ENCODE measurements around the gene IL34. TPM values are rescaled to one million over a fixed set of nuclear protein-coding genes. Genes with fewer than 3 reads are reported as not detected.

The IL34 gene
- total and polyA plus RNA-seq, 2 donors from 2014 or later = 5.9 to 7.4 TPM

- Histone ChIP-seq H3K27ac (ENCODE audit: low read depth in 2 of 2, low read length in 2 of 2) (no peak overlapping the region), H3K9me3 (ENCODE audit: control insufficient read depth in 2 of 3, insufficient read depth in 1 of 3, low read length in 3 of 3) (no peaks in the 10 kb centered on the region), H3K27me3 (ENCODE audit: control insufficient read depth, insufficient read depth, low read length) (no peaks in the 10 kb centered on the region), H3K4me1 (ENCODE audit: control insufficient read depth in 2 of 3, insufficient read depth in 2 of 3, low read depth in 1 of 3, low read length in 3 of 3) (peaks cover 0 to 5% (median 0%) of the 10 kb centered on the region in 3 donors), H3K9ac (ENCODE audit: low read length in 3 of 3) (no peak overlapping the region), H3K36me3 (ENCODE audit: control insufficient read depth in 2 of 3, insufficient read depth in 3 of 3, low read length in 3 of 3) (no peaks in the 10 kb centered on the region), H3K4me3 (ENCODE audit: low read length in 3 of 3) (no peak overlapping the region)
- DNase-seq = no peak
- intact Hi-C loops (cut with DNase I) = loop anchor here (10.0 kb wide), 1 partner anchor 124 kb away; no protein-coding TSS in a partner anchor
- no peak for FAIRE-seq
- TF ChIP-seq, protein P1, sequence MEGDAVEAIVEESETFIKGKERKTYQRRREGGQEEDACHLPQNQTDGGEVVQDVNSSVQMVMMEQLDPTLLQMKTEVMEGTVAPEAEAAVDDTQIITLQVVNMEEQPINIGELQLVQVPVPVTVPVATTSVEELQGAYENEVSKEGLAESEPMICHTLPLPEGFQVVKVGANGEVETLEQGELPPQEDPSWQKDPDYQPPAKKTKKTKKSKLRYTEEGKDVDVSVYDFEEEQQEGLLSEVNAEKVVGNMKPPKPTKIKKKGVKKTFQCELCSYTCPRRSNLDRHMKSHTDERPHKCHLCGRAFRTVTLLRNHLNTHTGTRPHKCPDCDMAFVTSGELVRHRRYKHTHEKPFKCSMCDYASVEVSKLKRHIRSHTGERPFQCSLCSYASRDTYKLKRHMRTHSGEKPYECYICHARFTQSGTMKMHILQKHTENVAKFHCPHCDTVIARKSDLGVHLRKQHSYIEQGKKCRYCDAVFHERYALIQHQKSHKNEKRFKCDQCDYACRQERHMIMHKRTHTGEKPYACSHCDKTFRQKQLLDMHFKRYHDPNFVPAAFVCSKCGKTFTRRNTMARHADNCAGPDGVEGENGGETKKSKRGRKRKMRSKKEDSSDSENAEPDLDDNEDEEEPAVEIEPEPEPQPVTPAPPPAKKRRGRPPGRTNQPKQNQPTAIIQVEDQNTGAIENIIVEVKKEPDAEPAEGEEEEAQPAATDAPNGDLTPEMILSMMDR (IDR thresholded peaks at IDR 0.05; ENCODE audit: borderline replicate concordance, extremely low read depth, insufficient read depth) = no peak
Measured at GRCh38 chr16:70658921-70659320, 12.6 kb downstream of the IL34 start.

GRCh38 chr16:70659546-70659945 is 13.2 kb downstream of the IL34 start:
- no peak overlapping the region for H3K4me3 ChIP-seq (ENCODE audit: low read length in 3 of 3)
- peaks cover 0 to 3% (median 0%) of the 10 kb centered on the region in 3 donors for H3K36me3 ChIP-seq (ENCODE audit: control insufficient read depth in 2 of 3, insufficient read depth in 3 of 3, low read length in 3 of 3)
- H3K27me3 ChIP-seq (ENCODE audit: control insufficient read depth, insufficient read depth, low read length) = no peaks in the 10 kb centered on the region
- FAIRE-seq = no peak
- no peak overlapping the region for H3K9ac ChIP-seq (ENCODE audit: low read length in 3 of 3)
- no peaks in the 10 kb centered on the region for H3K9me3 ChIP-seq (ENCODE audit: control insufficient read depth in 2 of 3, insufficient read depth in 1 of 3, low read length in 3 of 3)
- no peak for DNase-seq
- TF ChIP-seq, protein P1 (IDR thresholded peaks at IDR 0.05; ENCODE audit: borderline replicate concordance, extremely low read depth, insufficient read depth) = no peak
- intact Hi-C loops (cut with DNase I) = loop anchor here (10.0 kb wide), 1 partner anchor 125 kb away; no protein-coding TSS in a partner anchor
- H3K27ac ChIP-seq (ENCODE audit: low read depth in 2 of 2, low read length in 2 of 2) = no peak overlapping the region
- H3K4me1 ChIP-seq (ENCODE audit: control insufficient read depth in 2 of 3, insufficient read depth in 2 of 3, low read depth in 1 of 3, low read length in 3 of 3) = no peaks in the 10 kb centered on the region

DNA sequence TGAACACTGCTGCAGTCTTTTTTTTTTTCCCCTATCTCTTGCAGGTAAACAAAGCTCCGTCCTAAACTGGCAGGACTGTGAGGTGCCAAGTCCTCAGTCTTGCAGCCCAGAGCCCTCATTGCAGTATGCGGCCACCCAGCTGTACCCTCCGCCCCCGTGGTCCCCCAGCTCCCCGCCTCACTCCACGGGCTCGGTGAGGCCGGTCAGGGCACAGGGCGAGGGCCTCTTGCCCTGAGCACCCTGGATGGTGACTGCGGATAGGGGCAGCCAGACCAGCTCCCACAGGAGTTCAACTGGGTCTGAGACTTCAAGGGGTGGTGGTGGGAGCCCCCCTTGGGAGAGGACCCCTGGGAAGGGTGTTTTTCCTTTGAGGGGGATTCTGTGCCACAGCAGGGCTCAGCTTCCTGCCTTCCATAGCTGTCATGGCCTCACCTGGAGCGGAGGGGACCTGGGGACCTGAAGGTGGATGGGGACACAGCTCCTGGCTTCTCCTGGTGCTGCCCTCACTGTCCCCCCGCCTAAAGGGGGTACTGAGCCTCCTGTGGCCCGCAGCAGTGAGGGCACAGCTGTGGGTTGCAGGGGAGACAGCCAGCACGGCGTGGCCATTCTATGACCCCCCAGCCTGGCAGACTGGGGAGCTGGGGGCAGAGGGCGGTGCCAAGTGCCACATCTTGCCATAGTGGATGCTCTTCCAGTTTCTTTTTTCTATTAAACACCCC is 13.8 kb downstream of the IL34 start:
- Histone ChIP-seq H3K27ac (ENCODE audit: low read depth in 2 of 2, low read length in 2 of 2) (no peak overlapping the region), H3K9me3 (ENCODE audit: control insufficient read depth in 2 of 3, insufficient read depth in 1 of 3, low read length in 3 of 3) (no peaks in the 10 kb centered on the region), H3K36me3 (ENCODE audit: control insufficient read depth in 2 of 3, insufficient read depth in 3 of 3, low read length in 3 of 3) (peaks cover 0 to 4% (median 4%) of the 10 kb centered on the region in 3 donors), H3K27me3 (ENCODE audit: control insufficient read depth, insufficient read depth, low read length) (no peaks in the 10 kb centered on the region), H3K4me1 (ENCODE audit: control insufficient read depth in 2 of 3, insufficient read depth in 2 of 3, low read depth in 1 of 3, low read length in 3 of 3) (no peaks in the 10 kb centered on the region), H3K4me3 (ENCODE audit: low read length in 3 of 3) (no peak overlapping the region), H3K9ac (ENCODE audit: low read length in 3 of 3) (no peak overlapping the region)
- TF ChIP-seq, protein P1 (IDR thresholded peaks at IDR 0.05; ENCODE audit: borderline replicate concordance, extremely low read depth, insufficient read depth) = no peak
- FAIRE-seq (no peak), DNase-seq (no peak)
- intact Hi-C loops (cut with DNase I) = loop anchor here (10.0 kb wide), 1 partner anchor 125 kb away; no protein-coding TSS in a partner anchor

Measured in kidney (tissue), 14 donors.